HG02970 (cell line): ENCODE data around the gene ZNF30.
"Not testable (repeated sequence)": the region's sequence is repeated elsewhere in the genome, so short reads cannot be mapped to it uniquely, and the experiment has no call there.

Experiments used
- ATAC-seq: cut with Tn5 transposase; IDR thresholded peaks from one replicate; pipeline ENCODE4 v1.9.1; 2021; ENCODE audit warnings: mild to moderate bottlenecking, moderate library complexity, moderate number of reproducible peaks; ENCODE audit not compliant: unreplicated experiment, low FRiP score

ZNF30 gene

GRCh38 chr19:34985249-34986022 is 58.7 kb downstream of the ZNF30 start:
- ATAC-seq, result no peak

- no peak for ATAC-seq
Observed at GRCh38 chr19:34988119-34988518, 61.4 kb downstream of the ZNF30 start.

GRCh38 chr19:34989298-34989697 is 62.6 kb downstream of the ZNF30 start:
- no peak for ATAC-seq

- ATAC-seq, result no peak
Observed at GRCh38 chr19:34990578-34991192, 64.0 kb downstream of the ZNF30 start.

GRCh38 chr19:34991542-34992333 is 65.0 kb downstream of the ZNF30 start:
- ATAC-seq, result no peak

- not testable (repeated sequence) for ATAC-seq
Observed at GRCh38 chr19:34992582-34992981, 65.9 kb downstream of the ZNF30 start.

GRCh38 chr19:34994286-34994642 is 67.6 kb downstream of the ZNF30 start:
- no peak for ATAC-seq
